K562 (cell line): Measurements from ENCODE around the gene SEPHS2. TPM values are rescaled to one million over a fixed set of nuclear protein-coding genes. Genes with fewer than 3 reads are reported as not detected.

Source experiments
- ARNT ChIP-seq, 2 experiments: fragments of 450-650 bp; IDR thresholded peaks; 2 replicates each; pipeline ENCODE4 v1.6.1; 2016; ENCODE audit warnings: mild to moderate bottlenecking in 1 of 2
- BDP1 ChIP-seq: IDR thresholded peaks from 3 replicates; pipeline ENCODE4 v1.6.1; 2011; ENCODE audit not compliant: insufficient read length, insufficient read depth
- DACH1 ChIP-seq: fragments of 450-650 bp; IDR thresholded peaks from 2 replicates; pipeline ENCODE4 v1.6.1; 2018; ENCODE audit not compliant: partially characterized antibody
- HMG20B ChIP-seq: fragments of 250-450 bp; sonication (Bioruptor Pico); IDR thresholded peaks from 2 replicates; pipeline ENCODE4 v1.5.0; 2021; ENCODE audit warnings: mild to moderate bottlenecking
- MED1 ChIP-seq: sonication (generic); formaldehyde crosslinking; IDR thresholded peaks from 2 replicates; pipeline ENCODE4 v1.8.1; 2023; ENCODE audit warnings: missing genetic modification reagents, borderline replicate concordance
- NR2C2 ChIP-seq, 2 experiments: fragments of 200-800 bp in 1 of 2; sonication (Bioruptor generic) in 1 of 2; sonication (generic) in 1 of 2; formaldehyde crosslinking in 1 of 2; IDR thresholded peaks; 2 replicates each; pipeline versions ENCODE4 v1.6.1 to v1.8.0; 2016 to 2022; ENCODE audit warnings: mild to moderate bottlenecking in 1 of 2, missing compliant biosample characterization in 1 of 2, missing genetic modification characterization in 1 of 2, missing genetic modification reagents in 1 of 2
- RFX5 ChIP-seq: IDR thresholded peaks from 2 replicates; pipeline ENCODE4 v1.6.1; 2011; ENCODE audit warnings: low read depth, mild to moderate bottlenecking, improper control_type of control experiment, low read length
- SMAD1 ChIP-seq: fragments of 150-350 bp; IDR thresholded peaks from 2 replicates; pipeline ENCODE4 v1.6.1; 2014; ENCODE audit warnings: low read length, low read depth; ENCODE audit not compliant: partially characterized antibody
- SMAD2 ChIP-seq: fragments of 150-350 bp; IDR thresholded peaks from 2 replicates; pipeline ENCODE4 v1.6.1; 2014; ENCODE audit warnings: low read depth, mild to moderate bottlenecking, low read length
- SMAD4 ChIP-seq: fragments of 250-450 bp; sonication (Bioruptor Pico); conservative IDR thresholded peaks from 2 replicates; pipeline ENCODE4 v1.8.0; 2021; ENCODE audit warnings: inconsistent platforms, mild to moderate bottlenecking, moderate library complexity
- SRSF3 ChIP-seq: fragments of 200-400 bp; formaldehyde crosslinking; IDR thresholded peaks from 2 replicates; pipeline ENCODE4 v1.6.1; 2016; ENCODE audit warnings: mild to moderate bottlenecking, low read length, moderate library complexity; ENCODE audit not compliant: insufficient read depth
- ZNF134 ChIP-seq: fragments of 250-450 bp; sonication (Bioruptor Pico); conservative IDR thresholded peaks from 2 replicates; pipeline ENCODE4 v1.4.0; 2020
- ZNF165 ChIP-seq: fragments of 250-450 bp; sonication (Bioruptor Pico); IDR thresholded peaks from 2 replicates; pipeline ENCODE4 v1.4.0; 2020; ENCODE audit warnings: borderline replicate concordance
- ZNF224 ChIP-seq: sonication (generic); formaldehyde crosslinking; IDR thresholded peaks from 2 replicates; pipeline ENCODE4 v1.8.0; 2022; ENCODE audit warnings: mild to moderate bottlenecking, missing genetic modification reagents
- ZNF445 ChIP-seq: fragments of 250-450 bp; sonication (Bioruptor Pico); IDR thresholded peaks from 2 replicates; pipeline ENCODE4 v1.4.0; 2020; ENCODE audit warnings: low read depth, mild to moderate bottlenecking, moderate library complexity
- polyA plus RNA-seq, 8 experiments: library from polyadenylated mRNA; depleted of rRNA in 4 of 8; stranded (reverse) in 5 of 8; unstranded in 3 of 8; fragments of >200 nt; fragmentation: Nextera tagmentation in 2 of 8; fragmentation: Illumina TruSeq in 1 of 8; extraction: Ambion mirVana in 2 of 8; extraction: Trizol in 1 of 8; gene quantifications; 2 replicates each; pipeline versions ENCODE4 v1.2.1 to v1.2.3, GENCODE V29; 2011 to 2014; ENCODE audit warnings: inconsistent platforms in 1 of 8, missing spikeins in 1 of 8
- total RNA-seq, 7 experiments: library from RNA; depleted of rRNA in 6 of 7; stranded (reverse); fragments of >200 nt in 6 of 7; fragmentation: Illumina TruSeq in 2 of 7; extraction: Trizol in 2 of 7; gene quantifications; 2 replicates each; pipeline versions ENCODE4 v1.2.1 to v1.2.3, GENCODE V29; 2011 to 2021; ENCODE audit warnings: low replicate concordance in 1 of 7
- TF ChIP-seq, protein P1 (sequence below): sonication (generic); formaldehyde crosslinking; IDR thresholded peaks from 2 replicates; pipeline ENCODE4 v1.9.0; 2022; ENCODE audit warnings: mild to moderate bottlenecking, missing genetic modification reagents
- TF ChIP-seq, protein P2 (sequence below): fragments of 250-450 bp; sonication (Bioruptor Pico); IDR thresholded peaks from 2 replicates; pipeline ENCODE4 v1.8.0; 2021; ENCODE audit warnings: borderline replicate concordance, mild to moderate bottlenecking, moderate library complexity; ENCODE audit not compliant: poor library complexity, severe bottlenecking
- TF ChIP-seq, protein P3 (sequence below): sonication (generic); formaldehyde crosslinking; IDR thresholded peaks from 2 replicates; pipeline ENCODE4 v1.8.1; 2023; ENCODE audit warnings: mild to moderate bottlenecking, missing genetic modification reagents
- TF ChIP-seq, protein P4 (sequence below): fragments of 450-650 bp; IDR thresholded peaks from 2 replicates; pipeline ENCODE4 v1.6.1; 2017; ENCODE audit warnings: antibody characterized with exemption, mild to moderate bottlenecking
- TF ChIP-seq, protein P5 (sequence below): fragments of 450-650 bp; formaldehyde crosslinking; IDR thresholded peaks from 2 replicates; pipeline ENCODE4 v1.4.0; 2020; ENCODE audit warnings: mild to moderate bottlenecking, mixed read lengths

SEPHS2 gene
- total and polyA plus RNA-seq, 9 of the 15 experiments (the other 6 are each of a cell fraction or from before 2014, with no cell fraction given), result 20.9 to 90.6 (median 43.4) TPM

DNA sequence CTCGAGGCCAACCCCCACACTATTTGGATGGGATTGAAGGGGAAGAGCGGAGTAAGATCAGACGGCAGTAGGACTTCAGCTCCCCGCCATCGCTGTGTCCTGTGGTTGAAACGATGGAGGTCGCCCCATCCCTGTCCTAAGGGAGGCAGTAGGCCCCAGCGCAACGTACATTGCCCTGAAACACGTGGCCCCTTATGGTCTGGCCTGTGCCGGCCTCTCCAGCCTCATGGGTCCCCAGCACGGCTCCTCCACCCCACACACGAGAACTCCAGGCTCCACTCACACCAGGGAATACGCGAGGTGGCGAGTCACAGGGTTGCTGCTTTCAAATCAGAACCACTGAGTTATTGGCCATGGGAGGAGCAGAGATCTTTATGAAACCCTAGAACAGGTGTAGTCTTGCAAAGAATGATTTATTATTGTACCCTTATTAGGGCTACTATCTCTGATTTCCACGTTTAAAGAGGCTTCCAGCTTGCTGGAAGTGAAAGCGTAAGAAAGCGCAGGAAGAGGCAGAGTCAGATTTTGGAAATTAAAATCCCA, 15.2 kb downstream of the SEPHS2 start (continued):
- TF ChIP-seq, protein P1, sequence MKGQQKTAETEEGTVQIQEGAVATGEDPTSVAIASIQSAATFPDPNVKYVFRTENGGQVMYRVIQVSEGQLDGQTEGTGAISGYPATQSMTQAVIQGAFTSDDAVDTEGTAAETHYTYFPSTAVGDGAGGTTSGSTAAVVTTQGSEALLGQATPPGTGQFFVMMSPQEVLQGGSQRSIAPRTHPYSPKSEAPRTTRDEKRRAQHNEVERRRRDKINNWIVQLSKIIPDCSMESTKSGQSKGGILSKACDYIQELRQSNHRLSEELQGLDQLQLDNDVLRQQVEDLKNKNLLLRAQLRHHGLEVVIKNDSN, result peak; percentile 61
- TF ChIP-seq NR2C2 (CRISPR knock-in tag; IDR thresholded peaks at IDR 0.05), result no peak; the same call in 1 of the 2 replicates
- peak; percentile 73 for TF ChIP-seq NR2C2 (tag; IDR thresholded peaks at IDR 0.05)
- TF ChIP-seq SMAD4 (CRISPR knock-in tag), result peak; percentile 46; the same call in 1 of the 2 replicates
- TF ChIP-seq SMAD1, result no peak
- TF ChIP-seq HMG20B (CRISPR knock-in tag), result no peak
- TF ChIP-seq ZNF445, result no peak
- TF ChIP-seq, protein P2, sequence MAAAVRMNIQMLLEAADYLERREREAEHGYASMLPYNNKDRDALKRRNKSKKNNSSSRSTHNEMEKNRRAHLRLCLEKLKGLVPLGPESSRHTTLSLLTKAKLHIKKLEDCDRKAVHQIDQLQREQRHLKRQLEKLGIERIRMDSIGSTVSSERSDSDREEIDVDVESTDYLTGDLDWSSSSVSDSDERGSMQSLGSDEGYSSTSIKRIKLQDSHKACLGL (CRISPR knock-in tag), result no peak
- no peak for TF ChIP-seq DACH1
- TF ChIP-seq SRSF3, result no peak
- 0 out of 4 replicates have a peak, but pooled peaks of 1 of the 2 experiments have one; percentile 28 for TF ChIP-seq ARNT (IDR thresholded peaks at IDR 0.05)
- TF ChIP-seq, protein P3, sequence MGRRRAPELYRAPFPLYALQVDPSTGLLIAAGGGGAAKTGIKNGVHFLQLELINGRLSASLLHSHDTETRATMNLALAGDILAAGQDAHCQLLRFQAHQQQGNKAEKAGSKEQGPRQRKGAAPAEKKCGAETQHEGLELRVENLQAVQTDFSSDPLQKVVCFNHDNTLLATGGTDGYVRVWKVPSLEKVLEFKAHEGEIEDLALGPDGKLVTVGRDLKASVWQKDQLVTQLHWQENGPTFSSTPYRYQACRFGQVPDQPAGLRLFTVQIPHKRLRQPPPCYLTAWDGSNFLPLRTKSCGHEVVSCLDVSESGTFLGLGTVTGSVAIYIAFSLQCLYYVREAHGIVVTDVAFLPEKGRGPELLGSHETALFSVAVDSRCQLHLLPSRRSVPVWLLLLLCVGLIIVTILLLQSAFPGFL (CRISPR knock-in tag), result no peak
- TF ChIP-seq MED1 (CRISPR knock-in tag), result no peak
- no peak for TF ChIP-seq RFX5
- TF ChIP-seq, protein P4, sequence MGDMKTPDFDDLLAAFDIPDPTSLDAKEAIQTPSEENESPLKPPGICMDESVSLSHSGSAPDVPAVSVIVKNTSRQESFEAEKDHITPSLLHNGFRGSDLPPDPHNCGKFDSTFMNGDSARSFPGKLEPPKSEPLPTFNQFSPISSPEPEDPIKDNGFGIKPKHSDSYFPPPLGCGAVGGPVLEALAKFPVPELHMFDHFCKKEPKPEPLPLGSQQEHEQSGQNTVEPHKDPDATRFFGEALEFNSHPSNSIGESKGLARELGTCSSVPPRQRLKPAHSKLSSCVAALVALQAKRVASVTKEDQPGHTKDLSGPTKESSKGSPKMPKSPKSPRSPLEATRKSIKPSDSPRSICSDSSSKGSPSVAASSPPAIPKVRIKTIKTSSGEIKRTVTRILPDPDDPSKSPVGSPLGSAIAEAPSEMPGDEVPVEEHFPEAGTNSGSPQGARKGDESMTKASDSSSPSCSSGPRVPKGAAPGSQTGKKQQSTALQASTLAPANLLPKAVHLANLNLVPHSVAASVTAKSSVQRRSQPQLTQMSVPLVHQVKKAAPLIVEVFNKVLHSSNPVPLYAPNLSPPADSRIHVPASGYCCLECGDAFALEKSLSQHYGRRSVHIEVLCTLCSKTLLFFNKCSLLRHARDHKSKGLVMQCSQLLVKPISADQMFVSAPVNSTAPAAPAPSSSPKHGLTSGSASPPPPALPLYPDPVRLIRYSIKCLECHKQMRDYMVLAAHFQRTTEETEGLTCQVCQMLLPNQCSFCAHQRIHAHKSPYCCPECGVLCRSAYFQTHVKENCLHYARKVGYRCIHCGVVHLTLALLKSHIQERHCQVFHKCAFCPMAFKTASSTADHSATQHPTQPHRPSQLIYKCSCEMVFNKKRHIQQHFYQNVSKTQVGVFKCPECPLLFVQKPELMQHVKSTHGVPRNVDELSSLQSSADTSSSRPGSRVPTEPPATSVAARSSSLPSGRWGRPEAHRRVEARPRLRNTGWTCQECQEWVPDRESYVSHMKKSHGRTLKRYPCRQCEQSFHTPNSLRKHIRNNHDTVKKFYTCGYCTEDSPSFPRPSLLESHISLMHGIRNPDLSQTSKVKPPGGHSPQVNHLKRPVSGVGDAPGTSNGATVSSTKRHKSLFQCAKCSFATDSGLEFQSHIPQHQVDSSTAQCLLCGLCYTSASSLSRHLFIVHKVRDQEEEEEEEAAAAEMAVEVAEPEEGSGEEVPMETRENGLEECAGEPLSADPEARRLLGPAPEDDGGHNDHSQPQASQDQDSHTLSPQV, result peak; percentile 96
- TF ChIP-seq ZNF134 (CRISPR knock-in tag), result no peak
- TF ChIP-seq SMAD2, result no peak
- TF ChIP-seq BDP1, result no peak
- no peak for TF ChIP-seq ZNF165 (CRISPR knock-in tag)
- TF ChIP-seq, protein P5, sequence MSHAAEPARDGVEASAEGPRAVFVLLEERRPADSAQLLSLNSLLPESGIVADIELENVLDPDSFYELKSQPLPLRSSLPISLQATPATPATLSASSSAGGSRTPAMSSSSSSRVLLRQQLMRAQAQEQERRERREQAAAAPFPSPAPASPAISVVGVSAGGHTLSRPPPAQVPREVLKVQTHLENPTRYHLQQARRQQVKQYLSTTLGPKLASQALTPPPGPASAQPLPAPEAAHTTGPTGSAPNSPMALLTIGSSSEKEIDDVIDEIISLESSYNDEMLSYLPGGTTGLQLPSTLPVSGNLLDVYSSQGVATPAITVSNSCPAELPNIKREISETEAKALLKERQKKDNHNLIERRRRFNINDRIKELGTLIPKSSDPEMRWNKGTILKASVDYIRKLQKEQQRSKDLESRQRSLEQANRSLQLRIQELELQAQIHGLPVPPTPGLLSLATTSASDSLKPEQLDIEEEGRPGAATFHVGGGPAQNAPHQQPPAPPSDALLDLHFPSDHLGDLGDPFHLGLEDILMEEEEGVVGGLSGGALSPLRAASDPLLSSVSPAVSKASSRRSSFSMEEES (CRISPR knock-in tag), result no peak
- TF ChIP-seq ZNF224 (CRISPR knock-in tag), result no peak
